LNCAP (cell line): ENCODE results near the gene SUCLG2.

ENCODE experiments used
- CTCF ChIP-seq: fragments of 450-650 bp; IDR thresholded peaks from 2 replicates; pipeline ENCODE4 v1.5.1; 2017; ENCODE audit warnings: mild to moderate bottlenecking

The SUCLG2 gene

GRCh38 chr3:67500709-67501108 is 153.7 kb downstream of the SUCLG2 start:
- TF ChIP-seq CTCF: no peak

- no peak for TF ChIP-seq CTCF
Measured at GRCh38 chr3:67497746-67498145, 156.7 kb downstream of the SUCLG2 start.

- no peak for TF ChIP-seq CTCF
Measured at GRCh38 chr3:67495751-67496150, 158.7 kb downstream of the SUCLG2 start.

- TF ChIP-seq CTCF: no peak
Measured at GRCh38 chr3:67493808-67494207, 160.6 kb downstream of the SUCLG2 start.

GRCh38 chr3:67490658-67491057 is 163.8 kb downstream of the SUCLG2 start:
- TF ChIP-seq CTCF: no peak

- no peak for TF ChIP-seq CTCF
Measured at GRCh38 chr3:67489816-67490215, 164.6 kb downstream of the SUCLG2 start.

- TF ChIP-seq CTCF: no peak
Measured at GRCh38 chr3:67487564-67488114, 166.8 kb downstream of the SUCLG2 start.

GRCh38 chr3:67486883-67487282 is 167.5 kb downstream of the SUCLG2 start:
- TF ChIP-seq CTCF: no peak
